NCI-H1417 (cell line): ENCODE measurements around the gene RNF225.
"Not testable (repeated sequence)": the region's sequence is repeated elsewhere in the genome, so short reads cannot be mapped to it uniquely, and the experiment has no call there.

Experiments
- DNase-seq, 3 experiments: peaks; one replicate each; lab custom pipeline; 2025; lab: John Stamatoyannopoulos, UW

Gene RNF225

GRCh38 chr19:58408152-58409009, 12.9 kb downstream of the RNF225 start, which contains the start of gene ZNF584:
TSS of gene ZNF584 (plus strand) at chr19:58408649. CDS start at chr19:58409148, 499 bp downstream.
- peak; percentile 93 to 97 (median 96) for DNase-seq

- peak in 2 of 3 experiments; percentile 50 to 53 for DNase-seq
These were observed 13.7 kb downstream of the RNF225 start for GRCh38 chr19:58409010-58409790.

- no peak for DNase-seq
These were observed 21.1 kb downstream of the RNF225 start for GRCh38 chr19:58416604-58417003.

GRCh38 chr19:58417071-58417470, 21.6 kb downstream of the RNF225 start:
- DNase-seq, result no peak

- DNase-seq, result no peak
These were observed 33.2 kb downstream of the RNF225 start for GRCh38 chr19:58428617-58429016.

GRCh38 chr19:58429745-58430144, 34.3 kb downstream of the RNF225 start:
- no peak for DNase-seq

- no peak for DNase-seq
These were observed 38.8 kb downstream of the RNF225 start for GRCh38 chr19:58434217-58434616.

GRCh38 chr19:58439576-58440554, 44.4 kb downstream of the RNF225 start, which contains the start of gene ZNF132:
TSS of gene ZNF132 (minus strand) at chr19:58440153. CDS start at chr19:58439821, 332 bp downstream.
- DNase-seq, result peak; percentile 90 to 98 (median 98)

GRCh38 chr19:58440556-58440955, 45.1 kb downstream of the RNF225 start:
- DNase-seq, result no peak

GRCh38 chr19:58442986-58443385, 47.5 kb downstream of the RNF225 start:
- not testable (repeated sequence) for DNase-seq
